Peyer's patch (tissue), 4 donors: Measurements from ENCODE around the gene OR2W3.

Experiments used
- CTCF ChIP-seq, 6 experiments: fragments of 450-650 bp in 4 of 6; fragments of 200-600 bp in 2 of 6; sonication (generic) in 1 of 6; IDR thresholded peaks; one replicate each; pipeline ENCODE4 v1.5.1; 2017 to 2019; ENCODE audit warnings: antibody characterized with exemption in 6 of 6, mild to moderate bottlenecking in 3 of 6, moderate library complexity in 1 of 6
- POLR2A ChIP-seq, 2 donors: fragments of 450-650 bp; IDR thresholded peaks; one replicate each; pipeline ENCODE4 v1.5.1; 2017; ENCODE audit warnings: antibody characterized with exemption in 2 of 2, mild to moderate bottlenecking in 2 of 2, moderate library complexity in 2 of 2

GRCh38 chr1:247884797-247885413 is 10.5 kb upstream of the OR2W3 start:
- TF ChIP-seq POLR2A (IDR thresholded peaks at IDR 0.05) = no peak
- no peak for TF ChIP-seq CTCF (IDR thresholded peaks at IDR 0.05)
